G401 (cell line): Measurements from ENCODE around the gene ACSS2. TPM values are rescaled to one million over a fixed set of nuclear protein-coding genes. Genes with fewer than 3 reads are reported as not detected.

Source experiments
- DNase-seq: peaks from one replicate; pipeline ENCODE4 v3.0.0-alpha.2; 2015; ENCODE audit warnings: low spot score
- in situ Hi-C: cut with HindIII; loops from 2 replicates; pipeline ENCODE4 v1.10.0; 2016; ENCODE audit warnings: low sequenced_read_pairs, mixed read lengths
- total RNA-seq: library from RNA; depleted of rRNA; stranded (reverse); fragments of >200 nt; shearing (Covaris generic); gene quantifications from 2 replicates; pipeline ENCODE4 v1.2.3, GENCODE V29; 2014; rRNA removed

ACSS2 gene
- total RNA-seq, 1 experiment from 2014 or later = 65.8 TPM

GRCh38 chr20:34967421-34967820 is 91.0 kb downstream of the ACSS2 start:
- no peak for DNase-seq
- in situ Hi-C loops = no loop called here

GRCh38 chr20:34968042-34968775 is 91.8 kb downstream of the ACSS2 start:
- DNase-seq = no peak
- in situ Hi-C loops = no loop called here

- no peak for DNase-seq
- in situ Hi-C loops = no loop called here
These were observed 93.9 kb downstream of the ACSS2 start for GRCh38 chr20:34970193-34970840.

- in situ Hi-C loops = no loop called here
- DNase-seq = no peak
These were observed 94.6 kb downstream of the ACSS2 start for GRCh38 chr20:34970846-34971560.

GRCh38 chr20:34971561-34972235 is 95.3 kb downstream of the ACSS2 start:
- no peak for DNase-seq
- in situ Hi-C loops = no loop called here

GRCh38 chr20:34974246-34974645 is 97.8 kb downstream of the ACSS2 start:
- no peak for DNase-seq
- in situ Hi-C loops = no loop called here

- DNase-seq = no peak
- in situ Hi-C loops = no loop called here
These were observed 99.9 kb downstream of the ACSS2 start for GRCh38 chr20:34976286-34976685.

Other genes with a start within 250 kb of the ACSS2 start
- gene PIGU, start 199.5 kb upstream of the ACSS2 start, total RNA-seq = 11.8 and 15.8 TPM in 2 replicates
- 3.6 and 4.6 TPM in 2 replicates for gene TP53INP2, start 172.3 kb upstream of the ACSS2 start, total RNA-seq
- gene NCOA6, start 51.0 kb upstream of the ACSS2 start, total RNA-seq = 3.1 and 5.8 TPM in 2 replicates
- 11.2 and 13.8 TPM in 2 replicates for gene GGT7, start 3.8 kb upstream of the ACSS2 start, total RNA-seq
- gene GSS, start 79.2 kb downstream of the ACSS2 start, total RNA-seq = 104 and 112 TPM in 2 replicates
- gene MYH7B, start 79.3 kb downstream of the ACSS2 start, total RNA-seq = 0.06 and 0.24 TPM in 2 replicates
- gene TRPC4AP, start 216.2 kb downstream of the ACSS2 start, total RNA-seq = 78.2 and 90.3 TPM in 2 replicates